ENCODE measurements around the gene WDR12. TPM values are rescaled to one million over a fixed set of nuclear protein-coding genes. Genes with fewer than 3 reads are reported as not detected.

The WDR12 gene
- total RNA-seq, 1 donor from 2014 or later, result 53.5 TPM

DNA sequence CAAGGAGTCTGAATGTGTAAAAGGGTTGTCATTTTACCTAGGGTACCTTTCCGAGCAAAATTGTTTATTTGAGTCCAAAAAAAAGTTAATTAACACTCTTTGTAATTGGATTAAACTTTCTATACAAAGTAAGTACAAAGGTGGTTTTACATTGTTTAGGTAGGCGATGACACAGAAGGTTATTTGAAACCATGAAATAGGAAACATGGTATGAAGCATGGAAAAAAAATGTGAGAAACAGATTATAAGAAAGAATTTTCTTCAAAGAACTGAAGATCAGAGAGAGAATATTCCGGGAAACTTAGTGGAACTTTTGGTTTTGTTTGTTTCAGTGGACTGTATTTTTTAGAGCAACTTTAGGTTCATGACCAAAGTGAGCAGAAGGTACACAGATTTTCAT is 33.3 kb upstream of the WDR12 start:
- Mint-ChIP-seq H3K27ac (ENCODE audit: unreplicated experiment) (no peak overlapping the region), H3K27me3 (ENCODE audit: unreplicated experiment) (peaks cover 3% of the 10 kb centered on the region), H3K4me3 (ENCODE audit: unreplicated experiment) (no peak overlapping the region), H3K9me3 (ENCODE audit: unreplicated experiment) (peaks cover 3% of the 10 kb centered on the region), H3K36me3 (ENCODE audit: unreplicated experiment) (peaks cover 19% of the 10 kb centered on the region), H3K4me1 (ENCODE audit: low read depth, unreplicated experiment) (no peaks in the 10 kb centered on the region)
- no peak for TF ChIP-seq CTCF (IDR thresholded peaks at IDR 0.05; ENCODE audit: partially characterized antibody, unreplicated experiment)
- no peak for DNase-seq

DNA sequence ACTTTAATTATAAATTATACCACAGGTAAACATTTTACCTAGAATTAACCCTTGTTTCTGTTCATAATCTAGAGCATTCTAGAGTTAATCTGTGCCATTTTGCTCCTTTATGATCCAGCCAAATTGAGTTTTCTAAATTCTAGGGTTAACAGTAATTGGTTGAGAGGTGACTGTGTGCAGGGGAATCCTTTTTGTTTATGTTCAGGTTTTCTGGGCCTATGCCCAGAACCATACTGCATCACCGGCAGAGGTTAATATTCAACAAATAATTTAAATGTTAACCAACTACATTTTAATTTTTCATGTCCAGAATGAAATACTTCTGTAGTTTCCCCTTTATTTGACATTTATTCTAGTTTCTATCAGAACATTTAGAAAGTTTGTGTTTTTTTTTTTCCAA is 32.9 kb upstream of the WDR12 start:
- H3K4me1 Mint-ChIP-seq (ENCODE audit: low read depth, unreplicated experiment), result no peaks in the 10 kb centered on the region
- H3K36me3 Mint-ChIP-seq (ENCODE audit: unreplicated experiment), result peaks cover 19% of the 10 kb centered on the region
- H3K9me3 Mint-ChIP-seq (ENCODE audit: unreplicated experiment), result peaks cover 3% of the 10 kb centered on the region
- no peak overlapping the region for H3K4me3 Mint-ChIP-seq (ENCODE audit: unreplicated experiment)
- DNase-seq, result no peak
- peaks cover 3% of the 10 kb centered on the region for H3K27me3 Mint-ChIP-seq (ENCODE audit: unreplicated experiment)
- no peak for TF ChIP-seq CTCF (IDR thresholded peaks at IDR 0.05; ENCODE audit: partially characterized antibody, unreplicated experiment)
- no peak overlapping the region for H3K27ac Mint-ChIP-seq (ENCODE audit: unreplicated experiment)

GRCh38 chr2:202941771-202942170 is 30.3 kb upstream of the WDR12 start:
- Mint-ChIP-seq H3K9me3 (ENCODE audit: unreplicated experiment) (no peaks in the 10 kb centered on the region), H3K36me3 (ENCODE audit: unreplicated experiment) (peaks cover 5% of the 10 kb centered on the region), H3K4me3 (ENCODE audit: unreplicated experiment) (no peak overlapping the region), H3K27ac (ENCODE audit: unreplicated experiment) (no peak overlapping the region), H3K27me3 (ENCODE audit: unreplicated experiment) (no peaks in the 10 kb centered on the region), H3K4me1 (ENCODE audit: low read depth, unreplicated experiment) (no peaks in the 10 kb centered on the region)
- no peak for DNase-seq
- no peak for TF ChIP-seq CTCF (IDR thresholded peaks at IDR 0.05; ENCODE audit: partially characterized antibody, unreplicated experiment)

DNA sequence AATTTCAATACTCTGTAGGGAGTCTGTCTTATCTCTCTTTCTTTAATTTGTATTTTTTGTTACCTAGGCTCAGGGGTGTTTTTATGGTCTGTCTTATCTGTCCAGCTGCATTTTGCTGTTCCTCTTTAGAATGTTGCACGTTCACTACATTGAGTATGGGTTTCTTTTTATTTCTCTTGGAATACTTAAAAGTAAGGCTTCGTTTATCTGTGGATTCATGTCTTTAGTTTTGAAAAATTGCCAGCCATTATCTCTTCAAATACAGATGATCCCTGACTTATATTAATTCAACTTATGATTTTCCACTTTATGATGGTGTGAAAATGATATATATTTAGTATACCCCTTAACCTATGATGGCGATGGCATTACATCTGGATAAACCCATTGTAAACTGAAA is 27.5 kb upstream of the WDR12 start:
- no peak for DNase-seq
- Mint-ChIP-seq H3K27me3 (ENCODE audit: unreplicated experiment) (no peaks in the 10 kb centered on the region), H3K9me3 (ENCODE audit: unreplicated experiment) (no peaks in the 10 kb centered on the region), H3K4me1 (ENCODE audit: low read depth, unreplicated experiment) (no peaks in the 10 kb centered on the region), H3K27ac (ENCODE audit: unreplicated experiment) (no peak overlapping the region), H3K36me3 (ENCODE audit: unreplicated experiment) (no peaks in the 10 kb centered on the region), H3K4me3 (ENCODE audit: unreplicated experiment) (no peak overlapping the region)
- TF ChIP-seq CTCF (IDR thresholded peaks at IDR 0.05; ENCODE audit: partially characterized antibody, unreplicated experiment), result no peak

DNA sequence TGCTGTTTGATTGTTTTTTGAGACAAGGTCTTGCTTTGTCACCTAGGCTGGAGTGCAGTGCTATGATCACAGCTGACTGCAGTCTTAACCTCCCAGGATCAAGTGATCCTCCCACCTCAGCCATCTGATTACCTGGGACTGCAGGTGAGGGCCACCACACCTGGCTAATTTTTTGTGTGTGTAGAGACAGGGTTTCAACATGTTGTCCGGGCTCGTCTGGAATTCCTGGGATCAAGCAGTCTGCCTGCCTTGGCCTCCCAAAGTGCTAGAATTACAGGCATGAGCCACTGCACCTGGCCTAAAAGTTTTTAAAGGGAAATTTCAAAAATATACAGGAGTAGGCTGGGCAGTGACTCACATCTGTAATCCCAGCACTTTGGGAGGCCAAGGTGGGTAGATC is 23.0 kb upstream of the WDR12 start:
- DNase-seq, result no peak
- Mint-ChIP-seq H3K4me3 (ENCODE audit: unreplicated experiment) (no peak overlapping the region), H3K27me3 (ENCODE audit: unreplicated experiment) (peaks cover 1% of the 10 kb centered on the region), H3K36me3 (ENCODE audit: unreplicated experiment) (no peaks in the 10 kb centered on the region), H3K27ac (ENCODE audit: unreplicated experiment) (no peak overlapping the region), H3K9me3 (ENCODE audit: unreplicated experiment) (no peaks in the 10 kb centered on the region), H3K4me1 (ENCODE audit: low read depth, unreplicated experiment) (no peaks in the 10 kb centered on the region)
- TF ChIP-seq CTCF (IDR thresholded peaks at IDR 0.05; ENCODE audit: partially characterized antibody, unreplicated experiment), result no peak

All from glutamatergic neuron (in vitro differentiated cells).